Panc1 (cell line): Measurements from ENCODE around the gene WDR20. TPM values are rescaled to one million over a fixed set of nuclear protein-coding genes. Genes with fewer than 3 reads are reported as not detected.

Experiments
- ATAC-seq: fragments of 200-7000 bp; cut with Tn5 transposase; 2 replicates; pipeline ENCODE4 v1.9.1; 2020; ENCODE audit warnings: mild to moderate bottlenecking, moderate library complexity
- BruUV-seq: library from RNA; stranded (reverse); fragments of 400-500 nt; replicated peaks from 2 replicates; lab custom pipeline; 2021; lab: Mats Ljungman, UMichigan
- CTCF ChIA-PET: fragments of 300-600 bp; sonication (Branson Sonifier 250); formaldehyde crosslinking; loops from one replicate; lab custom pipeline; 2022; ENCODE audit warnings: antibody characterized with exemption; lab: Charles Lee
- POLR2A ChIA-PET: fragments of 300-600 bp; sonication (Branson Sonifier 250); formaldehyde crosslinking; loops from one replicate; lab custom pipeline; 2022; ENCODE audit warnings: antibody characterized with exemption; lab: Charles Lee
- DNase-seq: peaks from one replicate; pipeline ENCODE4 v3.0.0-alpha.2; 2010; ENCODE audit warnings: low read depth, low spot score
- H3K27ac ChIP-seq: 2 replicates; pipeline ENCODE4 v1.5.1; 2011; ENCODE audit warnings: mild to moderate bottlenecking, low read length, inconsistent platforms
- H3K27me3 ChIP-seq: fragments of 200-500 bp; sonication (Bioruptor generic); 2 replicates; pipeline ENCODE4 v1.6.0; 2014; ENCODE audit warnings: low read length, inconsistent platforms; ENCODE audit not compliant: control insufficient read depth, insufficient read depth
- H3K36me3 ChIP-seq: fragments of 200-500 bp; sonication (Bioruptor generic); 2 replicates; pipeline ENCODE4 v1.5.1; 2014; ENCODE audit warnings: inconsistent platforms, mild to moderate bottlenecking, low read length, moderate library complexity; ENCODE audit not compliant: control insufficient read depth, insufficient read depth
- H3K4me1 ChIP-seq: 2 replicates; pipeline ENCODE4 v1.5.1; 2011; ENCODE audit warnings: inconsistent platforms, mild to moderate bottlenecking, low read length, moderate library complexity; ENCODE audit not compliant: control insufficient read depth, insufficient read depth
- H3K4me3 ChIP-seq, 2 experiments: 2 replicates each; pipeline ENCODE4 v1.5.1; 2011 to 2012; ENCODE audit warnings: low read depth in 2 of 2, low read length in 2 of 2, mild to moderate bottlenecking in 2 of 2, inconsistent platforms in 1 of 2, moderate library complexity in 1 of 2
- H3K9me3 ChIP-seq: fragments of 200-500 bp; sonication (Bioruptor generic); 2 replicates; pipeline ENCODE4 v1.5.1; 2014; ENCODE audit warnings: low read depth, mild to moderate bottlenecking, inconsistent platforms, low read length, moderate library complexity; ENCODE audit not compliant: control insufficient read depth, insufficient read depth
- CTCF ChIP-seq: fragments of 450-650 bp; IDR thresholded peaks from 2 replicates; pipeline ENCODE4 v1.5.1; 2017; ENCODE audit warnings: mild to moderate bottlenecking
- POLR2AphosphoS5 ChIP-seq: IDR thresholded peaks from 2 replicates; pipeline ENCODE4 v1.6.1; 2012; ENCODE audit warnings: mild to moderate bottlenecking, low read depth, low read length, moderate library complexity
- REST ChIP-seq, 2 experiments: IDR thresholded peaks; 2 replicates each; pipeline ENCODE4 v1.6.1; 2011 to 2012; ENCODE audit warnings: low read depth in 2 of 2, control low read depth in 1 of 2, low read length in 1 of 2, mild to moderate bottlenecking in 1 of 2, moderate library complexity in 1 of 2; ENCODE audit not compliant: insufficient read depth in 1 of 2
- SIN3A ChIP-seq: IDR thresholded peaks from 2 replicates; pipeline ENCODE4 v1.6.1; 2012; ENCODE audit warnings: low read depth, mild to moderate bottlenecking, low read length, moderate library complexity, borderline replicate concordance; ENCODE audit not compliant: insufficient read depth
- TCF7L2 ChIP-seq: IDR thresholded peaks from 2 replicates; pipeline ENCODE4 v1.6.1; 2011; ENCODE audit warnings: mild to moderate bottlenecking, low read depth, low read length, inconsistent platforms
- in situ Hi-C: cut with HindIII; loops from 2 replicates; pipeline ENCODE4 v1.10.0; 2016; ENCODE audit warnings: low sequenced_read_pairs, low pct_unique_long_range_greater_than_20kb
- intact Hi-C: fragments of 100-400 bp; cut with micrococcal nuclease; formaldehyde crosslinking; loops from one replicate; pipeline ENCODE4 v1.10.0; 2022; ENCODE audit not compliant: unreplicated experiment
- total RNA-seq: library from RNA; stranded (reverse); gene quantifications from one replicate; pipeline ENCODE4 v1.2.1, GENCODE V29; 2021; ENCODE audit not compliant: unreplicated experiment

WDR20 gene
- total RNA-seq, 1 experiment from 2014 or later = 20.2 TPM

GRCh38 chr14:102154121-102154520, 14.4 kb downstream of the WDR20 start:
- Histone ChIP-seq H3K36me3 (no peaks in the 10 kb centered on the region), H3K27me3 (no peaks in the 10 kb centered on the region), H3K9me3 (no peaks in the 10 kb centered on the region), H3K4me1 (peaks cover 3% of the 10 kb centered on the region; the same call in 1 of the 2 replicates), H3K27ac (no peak overlapping the region), H3K4me3 (no peak overlapping the region)
- intact Hi-C loops = no loop called here
- no TSS peak for BruUV-seq
- no peak for DNase-seq
- in situ Hi-C loops = no loop called here
- TF ChIP-seq POLR2AphosphoS5 (no peak), SIN3A (no peak), REST (IDR thresholded peaks at IDR 0.05; ENCODE audit: insufficient read depth in 1 of 2, low read depth in 2 of 2, low read length in 1 of 2) (no peak), TCF7L2 (no peak), CTCF (no peak)
- ChIA-PET CTCF (no interaction called here), POLR2A (no interaction called here)
- ATAC-seq = no peak

GRCh38 chr14:102154821-102155549, 15.3 kb downstream of the WDR20 start:
- in situ Hi-C loops = no loop called here
- DNase-seq (no peak), ATAC-seq (no peak)
- Histone ChIP-seq H3K36me3 (no peaks in the 10 kb centered on the region), H3K9me3 (no peaks in the 10 kb centered on the region), H3K27ac (no peak overlapping the region), H3K4me3 (no peak overlapping the region), H3K4me1 (peaks cover 3% of the 10 kb centered on the region; the same call in 1 of the 2 replicates), H3K27me3 (no peaks in the 10 kb centered on the region)
- TF ChIP-seq REST (IDR thresholded peaks at IDR 0.05; ENCODE audit: insufficient read depth in 1 of 2, low read depth in 2 of 2, low read length in 1 of 2) (no peak), TCF7L2 (no peak), SIN3A (no peak), CTCF (no peak), POLR2AphosphoS5 (no peak)
- ChIA-PET CTCF (no interaction called here), POLR2A (no interaction called here)
- TSS peak; percentile 11 for BruUV-seq
- intact Hi-C loops = no loop called here
